ENCODE measurements around the gene UCN2.

DNA sequence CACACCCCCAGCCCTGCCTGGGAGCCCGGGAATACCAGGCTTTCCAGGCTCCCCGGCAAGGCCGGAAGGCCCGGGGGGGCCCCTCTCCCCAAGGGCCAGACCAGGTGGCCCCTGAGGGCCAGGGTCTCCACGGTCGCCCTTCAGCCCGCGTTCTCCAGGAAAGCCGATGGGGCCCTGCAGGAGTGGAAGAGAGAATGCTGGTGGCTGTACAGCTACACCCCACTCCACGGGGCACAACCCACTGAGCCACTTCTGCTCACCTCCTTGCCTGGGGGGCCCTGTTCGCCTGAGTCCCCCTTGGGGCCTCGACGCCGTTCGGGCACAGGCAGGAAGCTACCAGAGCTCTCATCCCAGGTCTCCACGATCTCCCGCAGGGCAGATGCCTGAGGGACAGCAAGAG, 11.8 kb upstream of the UCN2 start:
- TF ChIP-seq, protein P1, sequence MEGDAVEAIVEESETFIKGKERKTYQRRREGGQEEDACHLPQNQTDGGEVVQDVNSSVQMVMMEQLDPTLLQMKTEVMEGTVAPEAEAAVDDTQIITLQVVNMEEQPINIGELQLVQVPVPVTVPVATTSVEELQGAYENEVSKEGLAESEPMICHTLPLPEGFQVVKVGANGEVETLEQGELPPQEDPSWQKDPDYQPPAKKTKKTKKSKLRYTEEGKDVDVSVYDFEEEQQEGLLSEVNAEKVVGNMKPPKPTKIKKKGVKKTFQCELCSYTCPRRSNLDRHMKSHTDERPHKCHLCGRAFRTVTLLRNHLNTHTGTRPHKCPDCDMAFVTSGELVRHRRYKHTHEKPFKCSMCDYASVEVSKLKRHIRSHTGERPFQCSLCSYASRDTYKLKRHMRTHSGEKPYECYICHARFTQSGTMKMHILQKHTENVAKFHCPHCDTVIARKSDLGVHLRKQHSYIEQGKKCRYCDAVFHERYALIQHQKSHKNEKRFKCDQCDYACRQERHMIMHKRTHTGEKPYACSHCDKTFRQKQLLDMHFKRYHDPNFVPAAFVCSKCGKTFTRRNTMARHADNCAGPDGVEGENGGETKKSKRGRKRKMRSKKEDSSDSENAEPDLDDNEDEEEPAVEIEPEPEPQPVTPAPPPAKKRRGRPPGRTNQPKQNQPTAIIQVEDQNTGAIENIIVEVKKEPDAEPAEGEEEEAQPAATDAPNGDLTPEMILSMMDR (IDR thresholded peaks at IDR 0.05), result no peak
- TF ChIP-seq POLR2A (IDR thresholded peaks at IDR 0.05), result no peak
